Activated effector memory CD4-positive, alpha-beta T cell treated with anti-CD3 and anti-CD28 coated beads, Interleukin-2, amount 50 U/mL, for 16 hours (primary cell): Measurements from ENCODE around the gene BPIFB6.

Experiments used
- DNase-seq: peaks from one replicate; pipeline ENCODE4 v3.0.0-alpha.2; 2020

Gene BPIFB6

DNA sequence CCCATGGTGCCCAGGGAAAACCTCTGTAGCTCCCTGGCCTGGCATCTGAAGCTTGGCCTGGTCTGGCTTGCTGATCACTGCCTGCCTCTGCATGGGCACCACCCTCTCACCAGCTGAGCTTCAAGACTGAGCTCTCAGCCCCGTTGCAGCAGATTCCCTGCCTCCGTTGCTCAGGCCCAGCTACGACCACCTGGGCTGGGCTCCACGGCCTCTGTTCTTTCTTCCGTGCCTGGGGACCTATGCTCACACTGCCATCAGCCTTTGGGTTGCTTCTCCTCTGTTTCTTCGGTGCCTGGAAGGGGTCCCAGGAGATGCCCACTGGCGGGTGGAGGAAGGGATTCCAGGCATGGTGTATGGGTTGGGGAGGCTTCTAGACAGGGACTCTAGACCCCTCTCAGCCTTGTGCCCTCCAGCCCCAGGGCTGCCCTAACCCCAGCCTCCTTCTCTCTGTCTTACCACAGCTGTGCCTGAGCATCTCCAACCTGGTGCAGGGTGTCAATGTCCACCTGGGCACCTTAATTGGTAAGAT is 14.8 kb upstream of the BPIFB6 start:
- no peak for DNase-seq

DNA sequence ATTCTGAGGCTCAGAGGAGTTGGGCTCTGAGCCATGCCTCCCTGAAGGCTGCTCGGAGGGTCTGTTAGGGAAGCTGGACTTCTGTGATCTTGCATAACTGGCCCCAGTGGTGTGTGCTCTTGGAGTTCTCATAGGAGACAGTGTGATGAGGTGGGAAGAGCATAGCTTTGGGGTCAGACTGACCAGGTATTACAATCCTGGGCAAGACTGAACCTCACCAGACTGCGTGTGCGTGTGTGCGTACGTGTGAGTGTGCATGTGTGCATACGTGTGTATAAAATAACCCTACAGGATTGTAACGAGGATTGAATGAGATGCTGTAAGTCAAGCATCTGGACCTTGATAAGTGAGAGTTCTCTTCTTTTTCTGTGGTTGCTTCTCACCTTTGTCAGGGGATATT is 13.9 kb upstream of the BPIFB6 start:
- DNase-seq: no peak

DNA sequence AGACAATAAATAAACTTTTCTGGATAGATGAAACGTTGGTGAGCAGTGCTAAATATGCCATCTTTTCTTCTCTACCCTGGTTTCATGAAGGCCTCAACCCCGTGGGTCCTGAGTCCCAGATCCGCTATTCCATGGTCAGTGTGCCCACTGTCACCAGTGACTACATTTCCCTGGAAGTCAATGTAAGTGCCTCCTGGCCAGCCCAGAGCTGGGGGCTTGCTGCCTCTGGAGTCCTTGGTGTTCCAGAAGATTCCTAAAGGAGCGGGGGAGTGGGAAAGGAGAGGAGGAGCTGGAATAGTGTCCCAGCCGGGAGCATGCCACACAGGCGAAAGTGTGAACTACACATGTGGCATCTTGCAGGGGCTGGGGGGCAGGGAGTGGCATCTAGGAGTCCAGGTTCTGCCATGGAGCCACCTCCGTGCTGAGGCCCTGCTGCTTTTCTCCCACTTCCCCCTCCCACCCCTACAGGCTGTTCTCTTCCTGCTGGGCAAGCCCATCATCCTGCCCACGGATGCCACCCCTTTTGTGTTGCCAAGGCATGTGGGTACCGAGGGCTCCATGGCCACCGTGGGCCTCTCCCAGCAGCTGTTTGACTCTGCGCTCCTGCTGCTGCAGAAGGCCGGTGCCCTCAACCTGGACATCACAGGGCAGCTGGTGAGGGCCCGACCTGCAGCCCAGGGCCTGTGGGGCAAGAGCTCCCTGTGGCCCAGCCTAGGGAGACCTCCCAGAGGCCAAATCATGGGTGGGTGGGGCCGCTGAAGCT is 13.1 kb upstream of the BPIFB6 start:
- no peak for DNase-seq

DNA sequence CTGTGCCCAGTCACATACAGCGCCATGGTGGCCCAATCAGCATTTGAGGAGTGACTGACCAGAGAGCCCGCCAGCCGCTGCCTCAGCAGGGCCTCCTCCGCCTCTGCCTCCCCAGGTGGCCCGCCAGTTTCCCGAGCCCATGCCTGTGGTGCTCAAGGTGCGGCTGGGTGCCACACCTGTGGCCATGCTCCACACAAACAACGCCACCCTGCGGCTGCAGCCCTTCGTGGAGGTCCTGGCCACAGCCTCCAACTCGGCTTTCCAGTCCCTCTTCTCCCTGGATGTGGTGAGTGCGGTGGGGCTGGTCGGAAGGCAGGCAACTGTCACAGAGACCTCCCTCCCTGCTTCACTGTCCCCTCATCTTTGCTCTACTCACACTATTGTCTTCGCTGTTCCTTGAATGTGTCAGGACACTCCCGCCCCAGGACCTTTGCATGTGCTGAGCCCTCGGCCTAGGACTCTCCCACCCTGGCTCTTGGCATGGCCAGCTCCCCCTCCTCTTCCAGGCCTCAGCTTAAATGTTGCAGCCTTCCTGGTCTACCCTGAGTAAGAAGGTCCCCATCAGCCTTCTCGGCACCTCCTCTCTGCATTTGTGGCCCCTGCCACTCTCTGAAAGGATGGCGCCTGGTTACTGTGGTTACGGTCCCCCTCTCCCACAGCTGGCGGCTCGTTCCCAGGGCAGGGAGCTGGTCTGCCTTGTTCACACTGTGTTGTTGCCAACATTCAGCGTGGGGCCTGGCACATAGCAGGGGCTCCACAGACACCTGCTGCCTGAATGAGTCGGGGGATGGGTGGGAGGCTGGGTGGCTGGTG is 11.8 kb upstream of the BPIFB6 start:
- no peak for DNase-seq

DNA sequence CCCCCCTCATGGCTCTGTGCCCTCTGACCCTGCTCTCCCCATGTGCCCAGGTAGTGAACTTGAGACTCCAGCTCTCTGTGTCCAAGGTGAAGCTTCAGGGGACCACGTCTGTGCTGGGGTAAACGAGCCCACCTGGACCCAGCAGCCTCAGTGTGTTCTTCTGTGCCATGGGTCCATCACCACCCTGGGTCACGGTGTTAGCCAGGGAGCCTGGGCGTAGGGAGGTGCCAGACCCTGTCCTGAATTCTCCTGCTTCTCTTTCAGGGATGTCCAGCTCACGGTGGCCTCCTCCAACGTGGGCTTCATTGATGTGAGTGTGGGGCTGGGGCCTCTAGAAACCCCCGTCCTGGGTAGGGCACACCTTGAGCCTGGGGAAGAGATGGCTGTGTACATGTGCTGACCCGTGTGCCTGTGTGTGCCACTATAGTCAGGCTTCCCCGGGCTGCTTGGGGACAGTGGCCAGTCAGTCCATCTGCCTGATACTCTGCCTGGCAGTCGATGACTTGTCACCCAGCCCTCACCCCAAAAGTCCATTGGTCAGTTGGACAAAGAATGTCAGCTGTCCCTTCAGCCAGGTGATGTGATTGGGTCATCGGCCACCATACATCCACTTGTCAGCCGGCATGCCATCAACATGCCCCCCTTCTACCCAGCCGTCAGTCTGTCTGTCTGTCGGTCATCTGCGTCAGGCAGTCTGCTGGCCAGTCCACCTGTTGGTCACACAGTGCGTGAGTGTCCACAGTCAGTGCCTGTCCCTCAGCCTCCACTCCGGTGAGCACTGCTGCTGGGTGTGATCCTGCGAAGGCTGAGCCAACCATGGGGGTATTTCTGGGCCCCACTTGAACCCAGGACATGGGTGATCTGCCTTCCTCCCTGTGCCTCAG is 10.9 kb upstream of the BPIFB6 start:
- no peak for DNase-seq

DNA sequence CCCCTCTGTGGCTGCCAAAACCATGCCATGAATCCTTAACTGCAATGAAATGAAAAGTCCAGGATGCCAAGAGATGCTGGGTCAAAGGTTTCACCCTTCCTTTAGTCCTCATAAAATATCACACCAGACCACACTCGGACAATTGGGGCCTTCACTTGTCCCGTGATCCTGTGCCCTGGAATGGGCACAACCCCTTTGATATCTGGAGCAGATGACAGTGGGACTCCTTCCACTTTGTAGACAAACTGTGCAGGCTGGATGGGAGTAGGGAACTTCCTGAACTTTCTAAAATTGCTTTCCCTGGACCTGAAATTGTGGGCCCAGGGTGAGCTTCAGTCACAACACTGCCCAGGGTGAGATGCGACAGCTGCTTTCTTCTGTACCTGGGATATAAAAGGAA is 9.6 kb upstream of the BPIFB6 start:
- no peak for DNase-seq

DNA sequence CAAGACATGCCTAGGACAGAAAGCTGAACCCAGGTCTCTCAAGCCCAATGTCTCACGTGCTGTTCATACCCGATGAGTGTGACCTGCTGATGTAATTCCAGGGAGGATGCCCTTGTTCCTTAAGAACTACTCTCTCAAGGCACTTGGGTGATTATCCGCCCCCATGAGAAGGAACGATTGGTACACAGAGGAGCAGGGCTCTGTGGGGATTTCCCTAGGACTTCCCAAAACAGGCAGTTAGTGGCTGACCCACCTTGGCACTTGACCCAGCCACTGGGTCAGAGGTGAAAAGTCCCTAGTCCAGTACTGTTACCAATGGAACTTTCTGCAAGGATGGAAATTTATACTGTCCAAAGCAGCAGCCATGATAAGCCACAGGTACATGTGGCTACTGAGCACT is 9.2 kb upstream of the BPIFB6 start:
- no peak for DNase-seq

DNA sequence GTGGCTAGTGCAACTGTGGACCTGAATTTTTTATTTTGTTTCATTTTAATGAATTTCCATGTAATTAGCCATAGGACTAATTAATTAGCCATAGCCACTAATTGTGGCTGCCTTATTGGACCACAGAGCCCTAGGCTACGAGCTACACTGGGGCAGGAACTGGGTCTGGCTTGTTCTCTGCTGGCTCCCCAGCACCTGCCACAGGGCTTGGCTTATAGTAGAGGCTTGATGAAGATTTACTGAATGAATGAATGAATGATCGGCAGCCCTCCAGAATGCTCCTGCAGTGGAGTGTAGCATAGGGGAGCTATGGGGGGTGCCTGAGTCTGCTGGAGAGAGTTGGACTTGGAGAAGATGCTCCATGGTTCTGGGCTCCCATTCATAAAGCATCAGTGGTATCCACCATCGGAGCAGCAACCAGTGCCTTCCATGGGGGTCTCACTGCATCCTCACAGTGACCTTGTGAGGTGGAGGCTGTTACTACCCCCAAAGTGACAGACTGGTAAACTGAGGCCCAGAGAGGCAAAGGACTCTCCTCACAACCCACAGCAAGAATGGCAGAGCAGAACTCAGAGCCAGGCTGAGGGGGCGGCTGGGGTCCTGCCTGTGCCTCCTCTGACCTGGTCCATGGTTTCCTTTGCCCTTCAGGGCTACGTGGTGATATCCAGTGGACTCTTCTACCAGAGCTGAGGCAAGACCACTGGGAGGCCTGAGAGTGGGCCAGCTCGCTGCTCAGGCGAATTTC is 8.6 kb upstream of the BPIFB6 start:
- DNase-seq: no peak

DNA sequence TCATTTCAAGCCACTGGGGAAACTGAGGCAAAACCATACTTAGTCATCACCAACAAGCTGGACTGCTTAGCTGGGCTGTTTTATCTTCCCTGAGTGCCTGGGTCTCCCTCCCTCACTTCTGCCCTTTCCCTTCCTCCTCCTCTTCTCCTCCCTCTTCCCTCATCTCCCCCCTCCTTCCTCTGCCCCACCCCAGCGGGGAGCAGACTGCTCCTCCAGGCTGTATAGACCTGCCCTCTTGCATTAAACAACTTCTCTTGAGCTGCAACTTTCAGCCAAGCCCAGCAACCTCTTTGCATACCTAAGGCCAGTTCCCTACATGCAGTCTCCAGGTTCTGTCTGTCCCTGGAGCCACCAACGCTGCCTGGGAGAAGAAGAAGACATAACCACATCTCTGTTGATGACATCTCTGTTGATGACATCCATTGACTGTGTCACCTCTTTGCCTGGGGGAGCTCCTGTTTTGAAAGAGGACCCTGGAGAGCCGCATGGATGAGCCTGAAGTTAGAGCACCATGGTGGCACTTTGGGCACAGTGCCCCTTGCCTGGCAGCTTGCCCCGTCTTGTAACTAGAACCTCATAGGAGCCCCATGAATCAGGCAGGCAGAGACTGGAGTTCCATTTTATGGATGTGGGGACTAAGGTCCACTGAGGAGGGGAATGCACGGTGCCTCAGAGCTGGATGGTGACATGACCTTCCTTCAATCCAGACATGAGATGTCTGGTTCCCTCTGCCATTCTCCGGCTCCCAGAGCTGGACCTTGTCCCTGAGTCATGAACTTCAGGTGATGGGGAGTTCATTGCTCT is 7.8 kb upstream of the BPIFB6 start:
- no peak for DNase-seq

DNA sequence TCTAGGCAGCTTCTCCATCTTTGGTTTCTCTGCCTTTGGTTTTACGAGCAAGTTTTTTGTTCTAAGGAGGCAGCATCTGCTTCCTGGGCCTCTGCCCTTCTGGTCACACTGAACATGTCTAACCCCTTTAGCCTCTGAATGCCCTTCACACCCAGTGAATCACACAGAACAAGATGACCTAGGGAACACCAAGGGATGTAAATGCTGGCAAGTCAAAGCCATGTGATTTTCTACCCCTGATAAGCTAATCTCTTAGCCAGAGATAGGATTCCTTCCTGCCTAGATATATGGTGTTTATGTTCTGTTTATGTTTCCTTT is 7.2 kb upstream of the BPIFB6 start:
- DNase-seq: no peak

DNA sequence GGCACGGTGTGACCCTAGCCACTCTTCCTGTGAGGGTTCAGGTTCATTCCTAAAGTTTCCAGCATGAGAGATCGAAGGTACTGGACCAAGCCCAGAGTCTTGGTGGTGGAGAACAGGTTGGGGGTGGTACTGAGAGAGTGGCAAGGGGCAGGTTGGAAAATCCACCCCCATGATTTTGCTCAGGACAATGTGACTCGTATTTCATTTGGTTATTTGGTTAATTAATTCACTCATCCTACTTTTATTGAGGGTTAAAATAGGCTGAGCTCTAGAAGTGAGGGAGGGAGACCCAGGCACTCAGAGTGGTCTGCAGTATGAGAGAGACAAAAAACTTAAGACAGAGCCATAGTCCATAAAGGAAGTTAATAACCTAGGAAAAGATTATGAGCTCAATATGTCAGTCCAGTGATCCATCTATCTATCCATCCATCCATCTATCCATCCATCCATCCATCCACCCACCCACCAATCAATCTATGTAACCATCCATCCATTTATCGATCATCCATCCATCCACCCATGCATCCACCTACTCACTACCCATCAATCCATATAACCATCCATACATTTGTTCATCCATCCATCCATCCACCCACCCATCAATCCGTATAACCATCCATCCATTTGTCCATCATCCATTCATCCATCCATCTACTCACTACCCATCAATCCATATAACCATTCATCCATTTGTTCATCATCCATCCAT is 6.7 kb upstream of the BPIFB6 start:
- DNase-seq: no peak

DNA sequence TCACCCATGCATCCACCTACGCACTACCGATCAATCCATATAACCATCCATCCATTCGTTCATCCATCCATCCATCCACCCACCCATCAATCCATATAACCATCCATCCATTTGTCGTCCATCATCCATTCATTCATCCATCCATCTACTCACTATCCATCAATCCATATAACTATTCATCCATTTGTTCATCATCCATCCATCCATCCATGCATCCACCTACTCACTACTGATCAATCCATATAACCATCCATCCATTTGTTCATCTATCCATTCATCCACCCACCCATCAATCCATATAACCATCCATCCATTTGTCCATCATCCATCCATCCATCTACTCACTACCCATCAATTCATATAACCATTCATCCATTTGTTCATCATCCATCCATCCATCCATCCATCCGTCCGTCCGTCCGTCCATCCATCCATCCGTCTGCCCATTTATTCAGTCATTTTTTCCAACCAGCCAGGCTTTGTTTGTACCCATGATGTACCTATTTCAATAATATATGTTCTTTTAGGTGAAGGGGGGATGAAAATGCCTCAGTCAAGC is 6.1 kb upstream of the BPIFB6 start:
- DNase-seq: no peak

DNA sequence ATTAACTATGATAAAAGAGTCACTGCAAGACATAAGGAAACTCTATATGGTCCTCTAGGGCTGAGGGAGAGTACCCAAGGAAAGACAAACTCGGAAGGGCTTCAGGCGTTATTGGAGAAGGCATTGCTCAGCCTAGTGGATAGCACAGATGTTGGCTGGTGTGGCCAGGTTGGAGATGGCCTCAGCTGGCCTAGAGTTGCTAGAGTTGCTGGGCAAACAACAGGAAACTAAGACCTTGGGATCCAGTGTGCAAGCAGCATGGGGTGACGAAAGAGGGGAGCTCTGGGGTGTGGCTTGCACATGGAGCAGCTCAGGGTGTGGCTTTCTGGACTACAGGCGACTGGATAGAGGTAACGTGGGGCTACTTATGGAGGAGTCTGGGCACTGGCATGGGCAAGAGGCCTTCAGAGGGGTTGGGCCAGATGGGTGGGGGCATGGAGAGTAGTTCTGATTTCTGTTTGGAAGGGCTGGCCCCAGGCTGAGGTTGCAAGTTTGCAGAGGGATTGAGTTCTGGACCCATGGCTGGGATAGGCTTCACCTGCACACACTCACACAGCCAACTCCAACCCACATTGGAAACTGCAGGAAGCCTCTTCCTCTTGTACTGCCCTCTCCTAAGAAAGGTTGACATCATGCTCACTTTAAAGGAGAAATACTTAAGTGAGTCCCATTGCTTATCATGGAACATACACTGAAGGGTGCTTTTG is 5.2 kb upstream of the BPIFB6 start:
- no peak for DNase-seq

DNA sequence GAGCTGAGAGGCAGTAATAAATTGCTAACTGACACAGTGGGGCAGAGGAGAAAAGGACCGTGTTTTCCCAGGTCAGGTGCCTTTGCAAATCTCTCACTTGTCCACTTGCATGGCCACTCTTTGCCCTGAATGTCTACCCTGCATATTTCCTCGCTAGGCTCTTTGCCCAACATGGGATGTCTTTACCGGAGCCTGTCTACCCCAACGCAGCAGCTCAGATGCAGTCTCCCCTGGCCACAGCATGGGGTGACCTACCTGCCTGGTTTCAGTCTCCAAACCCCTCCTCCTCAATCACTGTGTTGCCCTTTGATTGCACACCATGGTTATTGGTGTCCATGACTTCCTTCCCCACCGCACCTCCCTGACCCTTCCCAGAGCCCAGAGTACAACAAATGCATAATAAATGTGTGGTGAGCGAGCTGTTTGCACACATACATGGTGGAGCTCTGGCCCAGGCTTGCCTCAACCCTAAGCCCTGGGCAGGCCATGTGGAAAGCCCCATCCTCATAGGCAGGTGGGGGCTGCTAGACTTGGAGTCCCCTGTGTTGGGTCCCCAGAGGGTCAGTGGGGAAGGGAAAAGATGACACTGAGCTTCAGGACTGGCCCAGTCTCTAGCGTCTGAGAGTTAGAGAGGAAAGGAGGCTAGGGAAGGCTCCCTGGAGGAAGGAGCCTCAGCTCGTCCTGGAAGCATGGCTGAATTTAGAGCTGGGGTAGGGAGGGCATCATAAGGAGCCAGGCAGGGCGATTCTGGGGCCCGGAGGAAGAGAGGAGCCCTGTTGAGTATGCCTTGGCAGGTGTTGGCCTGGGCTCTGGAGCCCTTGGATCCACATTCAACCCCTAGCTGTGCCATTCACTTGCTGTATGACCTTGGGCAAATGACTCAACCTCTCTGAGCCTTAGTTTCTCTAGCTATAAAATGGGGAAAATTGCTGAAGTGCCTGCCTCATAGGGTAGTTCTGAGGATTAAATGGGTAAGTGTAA is 4.4 kb upstream of the BPIFB6 start:
- DNase-seq: no peak

DNA sequence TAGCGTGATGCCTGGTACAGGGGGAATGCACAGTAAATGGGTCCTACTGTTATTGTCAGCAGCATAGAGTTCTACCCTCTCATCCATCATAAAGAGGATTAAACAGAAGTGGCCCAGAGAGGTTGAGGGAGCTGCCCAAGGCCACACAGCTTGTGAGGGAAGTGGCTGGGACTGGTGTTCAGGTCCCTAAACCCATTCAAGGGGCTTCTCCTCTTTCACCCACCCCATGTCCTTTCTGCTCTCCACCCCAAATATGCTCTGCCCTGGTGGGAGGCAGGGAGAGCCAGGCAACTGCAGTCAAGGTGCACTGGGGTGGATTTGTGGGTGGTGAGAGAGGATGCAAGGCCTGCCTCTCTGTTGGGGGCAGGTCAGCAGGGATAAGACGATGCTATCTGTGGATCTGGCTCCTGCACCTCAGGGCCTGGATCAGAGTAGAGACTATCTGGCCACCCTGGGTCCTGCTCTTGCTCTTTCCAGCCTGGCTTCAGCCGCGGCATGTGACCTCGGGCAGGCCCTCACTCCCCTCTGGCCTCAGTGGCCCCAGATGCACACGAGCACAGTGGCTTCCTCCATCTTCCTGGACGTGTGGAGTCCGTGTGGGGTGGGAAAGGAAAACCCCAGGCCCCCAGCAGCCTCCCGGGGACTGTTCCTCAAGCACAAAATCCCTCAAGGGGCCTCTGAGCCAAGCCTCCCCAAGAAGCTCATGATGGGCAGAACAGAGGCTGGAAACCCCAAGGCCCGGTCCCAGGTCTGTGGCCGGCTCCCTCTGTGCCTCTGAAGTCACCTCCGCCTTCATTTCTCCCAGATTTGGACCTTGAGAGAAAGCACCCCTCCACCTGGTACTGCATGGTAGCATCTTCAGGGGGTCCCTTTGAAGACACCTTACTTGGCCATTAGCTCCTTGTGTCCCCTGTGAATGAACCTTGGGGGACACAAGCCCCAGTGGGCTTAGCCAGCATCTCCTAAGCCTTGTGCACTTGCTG is 3.4 kb upstream of the BPIFB6 start:
- DNase-seq: no peak

DNA sequence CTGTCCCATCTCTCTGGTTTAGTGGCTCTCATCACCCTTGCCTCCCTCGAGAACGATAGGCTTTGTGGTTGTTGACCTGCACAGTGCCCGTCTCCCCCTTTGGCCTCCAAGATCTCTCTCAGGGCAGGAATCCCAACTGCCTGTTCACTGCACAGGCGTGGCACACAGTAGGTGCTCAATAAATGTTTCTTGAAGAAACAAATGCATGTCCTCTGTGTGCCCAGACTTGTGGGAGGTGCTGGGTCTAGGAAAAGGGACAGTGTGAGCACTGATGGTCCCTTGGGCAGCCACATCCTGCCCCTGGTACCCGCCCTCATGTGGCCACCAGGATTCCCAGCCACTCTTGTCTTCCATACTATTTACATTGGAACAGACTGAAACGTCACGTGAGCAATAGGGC is 2.6 kb upstream of the BPIFB6 start:
- no peak for DNase-seq

DNA sequence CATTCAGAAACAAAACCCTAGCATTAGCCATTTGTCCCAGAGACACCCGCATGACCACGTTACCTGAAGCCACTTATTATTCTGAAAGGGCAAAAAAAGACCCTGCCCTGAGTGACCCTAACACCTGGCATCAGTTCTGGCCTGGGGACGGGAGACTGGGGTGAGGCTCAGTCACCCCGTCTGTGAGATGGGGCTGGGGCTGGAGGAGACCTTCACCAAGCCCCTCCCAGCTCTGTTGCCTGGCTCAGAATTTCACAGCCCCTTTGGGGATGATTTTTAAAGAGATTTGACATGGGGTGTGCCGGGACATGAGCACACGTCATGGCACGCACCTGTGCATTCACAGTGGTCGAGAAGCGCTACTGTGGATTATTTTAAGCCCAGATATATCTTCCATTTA is 1.4 kb upstream of the BPIFB6 start:
- no peak for DNase-seq

DNA sequence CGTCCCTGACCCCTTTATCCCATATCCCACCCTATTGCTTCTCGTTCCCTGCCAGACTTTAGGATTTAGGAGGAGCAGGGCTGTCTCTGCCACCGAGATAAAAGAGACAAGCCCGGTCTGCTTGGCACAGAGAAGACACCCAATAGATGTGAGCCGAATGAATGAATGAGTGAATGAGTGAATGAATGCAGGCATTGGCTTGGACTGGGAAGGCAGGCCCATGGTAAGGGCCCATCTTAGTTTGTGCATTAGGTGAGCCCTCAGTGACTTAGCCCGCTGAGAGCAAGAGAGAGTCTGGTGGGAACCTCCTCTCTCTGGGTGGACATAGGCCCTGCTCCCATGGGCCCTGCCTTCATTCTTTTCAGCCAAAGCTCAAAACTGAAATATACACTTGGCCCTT is 879 bp upstream of the BPIFB6 start:
- DNase-seq: no peak
